HCT116 (cell line): ENCODE results near the gene CCL20. TPM values are rescaled to one million over a fixed set of nuclear protein-coding genes. Genes with fewer than 3 reads are reported as not detected.
"Not testable (repeated sequence)": the region's sequence is repeated elsewhere in the genome, so short reads cannot be mapped to it uniquely, and the experiment has no call there.

Experiments
- ATAC-seq: fragments of 200-7000 bp; cut with Tn5 transposase; 2 replicates; pipeline ENCODE4 v1.9.1; 2020; ENCODE audit warnings: mild to moderate bottlenecking, moderate library complexity
- BruUV-seq: library from RNA; stranded (reverse); fragments of 400-500 nt; replicated peaks from 2 replicates; lab custom pipeline; 2021; lab: Mats Ljungman, UMichigan
- CTCF ChIA-PET: fragments of 300-600 bp; sonication (Branson Sonifier 250); formaldehyde crosslinking; loops from one replicate; lab custom pipeline; 2021; ENCODE audit warnings: antibody characterized with exemption; lab: Charles Lee
- POLR2A ChIA-PET: fragments of 300-600, 350-600 bp; sonication (Branson Sonifier 250); formaldehyde crosslinking; loops from one replicate; lab custom pipeline; 2021; ENCODE audit warnings: antibody characterized with exemption; lab: Charles Lee
- RAD21 ChIA-PET, 2 experiments: fragments of 300-600 bp; sonication (Branson Sonifier 250); formaldehyde crosslinking; loops; one replicate each; lab custom pipeline; 2023; ENCODE audit warnings: low total read pairs in 2 of 2; ENCODE audit not compliant: uncharacterized antibody in 2 of 2, unreplicated experiment in 2 of 2, low non-redundant PET in 1 of 2; lab: Charles Lee
- DNase-seq: peaks from one replicate; pipeline ENCODE4 v3.0.0-alpha.2; 2010; ENCODE audit warnings: low read depth, low spot score
- H2AFZ ChIP-seq: fragments of 200-600 bp; shearing (Covaris generic), sonication (generic); 2 replicates; pipeline ENCODE4 v1.6.1; 2017; ENCODE audit warnings: low read depth, mixed run types, mixed read lengths, antibody characterized with exemption, low read length; ENCODE audit not compliant: poor library complexity, severe bottlenecking
- H3K27ac ChIP-seq: 2 replicates; pipeline ENCODE4 v1.5.1; 2012; ENCODE audit warnings: low read depth, low read length
- H3K27me3 ChIP-seq: fragments of 200-600 bp; sonication (generic); 2 replicates; pipeline ENCODE4 v1.6.1; 2016; ENCODE audit warnings: mixed run types, low read length, mixed read lengths; ENCODE audit not compliant: insufficient read depth
- H3K36me3 ChIP-seq, 2 experiments: fragments of 200-500 bp in 1 of 2; fragments of 200-600 bp in 1 of 2; sonication (Bioruptor generic) in 1 of 2; sonication (generic) in 1 of 2; 2 replicates each; pipeline versions ENCODE4 v1.5.1 to v1.6.1; 2014 to 2016; ENCODE audit warnings: low read length in 2 of 2, inconsistent platforms in 1 of 2, mixed read lengths in 1 of 2, mixed run types in 1 of 2; ENCODE audit not compliant: insufficient read depth in 2 of 2, control insufficient read depth in 1 of 2
- H3K4me1 ChIP-seq, 2 experiments: fragments of 200-600 bp in 1 of 2; sonication (generic) in 1 of 2; 2 replicates each; pipeline versions ENCODE4 v1.5.1 to v1.6.1; 2012 to 2017; ENCODE audit warnings: low read length in 2 of 2, inconsistent platforms in 1 of 2, mild to moderate bottlenecking in 1 of 2, mixed read lengths in 1 of 2, mixed run types in 1 of 2, moderate library complexity in 1 of 2; ENCODE audit not compliant: insufficient read depth in 2 of 2, control insufficient read depth in 1 of 2
- H3K4me2 ChIP-seq: fragments of 200-600 bp; sonication (generic); 2 replicates; pipeline ENCODE4 v1.6.1; 2017; ENCODE audit warnings: mixed run types, low read length, mixed read lengths
- H3K4me3 ChIP-seq, 2 experiments: fragments of 200-600 bp in 1 of 2; sonication (generic) in 1 of 2; replicated peaks in 1 of 2; 2 replicates each; pipeline ENCODE4 v1.5.1; 2011 to 2016; ENCODE audit warnings: low read length in 2 of 2, control low read depth in 1 of 2, low read depth in 1 of 2, mild to moderate bottlenecking in 1 of 2, mixed read lengths in 1 of 2, mixed run types in 1 of 2
- H3K79me2 ChIP-seq: fragments of 200-600 bp; sonication (generic); 2 replicates; pipeline ENCODE4 v1.6.1; 2017; ENCODE audit warnings: mild to moderate bottlenecking, mixed run types, low read length, moderate library complexity, mixed read lengths; ENCODE audit not compliant: insufficient read depth
- H3K9ac ChIP-seq: fragments of 200-600 bp; sonication (generic); 2 replicates; pipeline ENCODE4 v1.6.1; 2016; ENCODE audit warnings: low read length, mixed read lengths
- H3K9me2 ChIP-seq: fragments of 200-600 bp; sonication (generic), shearing (Covaris generic); 2 replicates; pipeline ENCODE4 v1.6.1; 2017; ENCODE audit warnings: mixed run types, mild to moderate bottlenecking, moderate library complexity; ENCODE audit not compliant: insufficient read depth
- H3K9me3 ChIP-seq, 2 experiments: fragments of 200-500 bp in 1 of 2; fragments of 200-600 bp in 1 of 2; sonication (Bioruptor generic) in 1 of 2; sonication (generic) in 1 of 2; 2 replicates each; pipeline ENCODE4 v1.6.1; 2014 to 2017; ENCODE audit warnings: low read length in 2 of 2, mixed read lengths in 2 of 2, inconsistent platforms in 1 of 2, low read depth in 1 of 2, mild to moderate bottlenecking in 1 of 2, mixed run types in 1 of 2, moderate library complexity in 1 of 2; ENCODE audit not compliant: control insufficient read depth in 1 of 2, insufficient read depth in 1 of 2
- H4K20me1 ChIP-seq: fragments of 200-600 bp; sonication (generic), shearing (Covaris generic); 2 replicates; pipeline ENCODE4 v1.6.1; 2017; ENCODE audit warnings: mixed run types, mild to moderate bottlenecking, moderate library complexity; ENCODE audit not compliant: insufficient read depth
- ATF3 ChIP-seq: IDR thresholded peaks from 2 replicates; pipeline ENCODE4 v1.6.1; 2012
- CBX3 ChIP-seq: IDR thresholded peaks from 2 replicates; pipeline ENCODE4 v1.6.1; 2012; ENCODE audit warnings: low read depth
- CEBPB ChIP-seq: IDR thresholded peaks from 2 replicates; pipeline ENCODE4 v1.6.1; 2012; ENCODE audit warnings: low read depth
- EZH2 ChIP-seq: fragments of 200-600 bp; sonication (generic); IDR thresholded peaks from 2 replicates; pipeline ENCODE4 v1.6.1; 2017; ENCODE audit warnings: antibody characterized with exemption, mixed run types
- EZH2phosphoT487 ChIP-seq: fragments of 200-600 bp; IDR thresholded peaks from 2 replicates; pipeline ENCODE4 v1.6.1; 2018; ENCODE audit warnings: antibody characterized with exemption, borderline replicate concordance
- FOSL1 ChIP-seq: IDR thresholded peaks from 2 replicates; pipeline ENCODE4 v1.6.1; 2012; ENCODE audit warnings: low read depth
- MAX ChIP-seq: IDR thresholded peaks from 2 replicates; pipeline ENCODE4 v1.6.1; 2012
- POLR2A ChIP-seq: IDR thresholded peaks from 2 replicates; pipeline ENCODE4 v1.7.0; 2011; ENCODE audit warnings: borderline replicate concordance; ENCODE audit not compliant: insufficient read depth, insufficient read length; ENCODE audit errors: extremely low read depth
- POLR2AphosphoS5 ChIP-seq: IDR thresholded peaks from 2 replicates; pipeline ENCODE4 v1.6.1; 2011; ENCODE audit warnings: mild to moderate bottlenecking, low read depth, low read length, moderate library complexity
- RAD21 ChIP-seq: IDR thresholded peaks from 2 replicates; pipeline ENCODE4 v1.6.1; 2012; ENCODE audit warnings: low read depth, mild to moderate bottlenecking
- SIN3A ChIP-seq: IDR thresholded peaks from 2 replicates; pipeline ENCODE4 v1.6.1; 2012; ENCODE audit warnings: low read depth
- SP1 ChIP-seq: IDR thresholded peaks from 2 replicates; pipeline ENCODE4 v1.6.1; 2012; ENCODE audit warnings: low read depth
- SRF ChIP-seq: IDR thresholded peaks from 2 replicates; pipeline ENCODE4 v1.6.1; 2012; ENCODE audit warnings: low read depth
- YY1 ChIP-seq: IDR thresholded peaks from 2 replicates; pipeline ENCODE4 v1.6.1; 2011; ENCODE audit warnings: low read length, low read depth, moderate library complexity, mild to moderate bottlenecking; ENCODE audit not compliant: insufficient replicate concordance; ENCODE audit errors: extremely low read depth
- ZFX ChIP-seq: fragments of 450-650 bp; IDR thresholded peaks from 2 replicates; pipeline ENCODE4 v1.6.1; 2017
- ZNF274 ChIP-seq: fragments of 200-500 bp; sonication (Bioruptor generic); IDR thresholded peaks from 2 replicates; pipeline ENCODE4 v1.6.1; 2014; ENCODE audit warnings: mild to moderate bottlenecking, low read depth, low read length, inconsistent platforms
- intact Hi-C: fragments of 100-400 bp; cut with micrococcal nuclease; formaldehyde crosslinking; loops from 2 replicates; pipeline ENCODE4 v1.10.0; 2022
- total RNA-seq: library from RNA; stranded (reverse); gene quantifications from one replicate; pipeline ENCODE4 v1.2.1, GENCODE V29; 2021; ENCODE audit not compliant: unreplicated experiment
- TF ChIP-seq, protein P1 (sequence below), 3 experiments: fragments of 200-600 bp in 1 of 3; sonication (generic) in 1 of 3; IDR thresholded peaks in 2 of 3; conservative IDR thresholded peaks in 1 of 3; 2 replicates each; pipeline ENCODE4 v1.5.1; 2012 to 2017; ENCODE audit warnings: low read depth in 2 of 3, low read length in 2 of 3, antibody characterized with exemption in 1 of 3, borderline replicate concordance in 1 of 3, control low read depth in 1 of 3, mild to moderate bottlenecking in 1 of 3, mixed read lengths in 1 of 3, mixed run types in 1 of 3, moderate library complexity in 1 of 3; ENCODE audit not compliant: insufficient read depth in 1 of 3

The CCL20 gene
- total RNA-seq, 1 experiment from 2014 or later = 0.30 TPM

DNA sequence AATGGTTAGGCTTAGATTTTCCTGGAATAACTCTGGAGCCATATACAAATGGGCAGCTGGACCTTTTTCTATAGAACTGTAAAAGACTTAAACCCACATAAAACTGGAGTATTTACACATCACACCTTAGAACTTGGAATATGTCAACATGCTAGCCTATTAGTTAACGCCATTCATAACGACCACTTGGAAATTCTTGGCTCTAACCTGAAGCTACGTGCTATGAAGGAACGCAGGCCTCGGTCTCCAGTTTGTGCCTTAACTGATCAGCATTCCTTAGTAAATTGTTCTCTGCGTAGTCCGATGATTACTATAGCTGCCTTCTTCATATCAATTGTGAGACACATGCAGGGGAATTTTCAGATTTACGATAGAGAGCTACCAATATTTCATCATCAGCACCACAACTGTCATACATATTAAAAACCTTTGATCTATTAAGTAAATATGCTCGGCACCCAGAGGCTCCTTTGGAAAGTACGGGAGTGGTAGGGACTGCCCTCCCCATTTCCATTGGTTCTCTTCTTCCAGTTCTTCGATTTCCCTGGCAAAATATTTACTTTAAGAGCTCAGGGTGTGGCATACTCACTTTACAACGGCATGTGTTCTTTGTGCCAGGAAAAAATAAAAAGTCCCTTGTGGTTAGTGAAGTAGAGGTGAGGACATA, 17.5 kb upstream of the CCL20 start:
- H2AFZ ChIP-seq = peak overlapping the region; percentile 86
- CTCF ChIA-PET = interaction anchor here (1.8 kb wide), 1 partner anchor 22 kb away, joined by 4 read pairs; no protein-coding TSS in a partner anchor
- RAD21 ChIA-PET = no interaction called here
- H3K4me2 ChIP-seq = no peak overlapping the region
- TF ChIP-seq, protein P1, sequence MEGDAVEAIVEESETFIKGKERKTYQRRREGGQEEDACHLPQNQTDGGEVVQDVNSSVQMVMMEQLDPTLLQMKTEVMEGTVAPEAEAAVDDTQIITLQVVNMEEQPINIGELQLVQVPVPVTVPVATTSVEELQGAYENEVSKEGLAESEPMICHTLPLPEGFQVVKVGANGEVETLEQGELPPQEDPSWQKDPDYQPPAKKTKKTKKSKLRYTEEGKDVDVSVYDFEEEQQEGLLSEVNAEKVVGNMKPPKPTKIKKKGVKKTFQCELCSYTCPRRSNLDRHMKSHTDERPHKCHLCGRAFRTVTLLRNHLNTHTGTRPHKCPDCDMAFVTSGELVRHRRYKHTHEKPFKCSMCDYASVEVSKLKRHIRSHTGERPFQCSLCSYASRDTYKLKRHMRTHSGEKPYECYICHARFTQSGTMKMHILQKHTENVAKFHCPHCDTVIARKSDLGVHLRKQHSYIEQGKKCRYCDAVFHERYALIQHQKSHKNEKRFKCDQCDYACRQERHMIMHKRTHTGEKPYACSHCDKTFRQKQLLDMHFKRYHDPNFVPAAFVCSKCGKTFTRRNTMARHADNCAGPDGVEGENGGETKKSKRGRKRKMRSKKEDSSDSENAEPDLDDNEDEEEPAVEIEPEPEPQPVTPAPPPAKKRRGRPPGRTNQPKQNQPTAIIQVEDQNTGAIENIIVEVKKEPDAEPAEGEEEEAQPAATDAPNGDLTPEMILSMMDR (IDR thresholded peaks at IDR 0.05 in 2 of 3, conservative IDR thresholded peaks at IDR 0.05 in 1 of 3; ENCODE audit: borderline replicate concordance in 1 of 3, insufficient read depth in 1 of 3, low read depth in 2 of 3, low read length in 2 of 3) = no peak
- TF ChIP-seq SP1 (no peak), CBX3 (no peak), EZH2 (no peak), POLR2A (no peak), POLR2AphosphoS5 (no peak), ZNF274 (no peak), ZFX (no peak), ATF3 (no peak), SIN3A (no peak), EZH2phosphoT487 (no peak), SRF (no peak), YY1 (no peak), MAX (no peak), FOSL1 (no peak), RAD21 (no peak), CEBPB (no peak)
- intact Hi-C loops = no loop called here
- no TSS peak for BruUV-seq
- no peaks in the 10 kb centered on the region for H3K36me3 ChIP-seq
- no peaks in the 10 kb centered on the region for H3K79me2 ChIP-seq
- no peaks in the 10 kb centered on the region for H3K9me2 ChIP-seq
- POLR2A ChIA-PET = interaction anchor here (0.6 to 1.4 kb wide), 2 partner anchors 8 to 10 kb away, joined by 3 to 4 read pairs; no protein-coding TSS in a partner anchor
- no peak overlapping the region for H3K27ac ChIP-seq
- H3K4me1 ChIP-seq = peaks cover 2 to 4% of the 10 kb centered on the region in 2 experiments; a peak in 1 of 4 replicates
- no peak for DNase-seq
- no peak overlapping the region for H3K4me3 ChIP-seq
- H3K27me3 ChIP-seq = no peaks in the 10 kb centered on the region
- no peaks in the 10 kb centered on the region for H3K9me3 ChIP-seq
- no peak for ATAC-seq
- no peak overlapping the region for H3K9ac ChIP-seq
- no peaks in the 10 kb centered on the region for H4K20me1 ChIP-seq

- POLR2A ChIA-PET = interaction anchor here (1.4 kb wide), 1 partner anchor 8 kb away, joined by 3 read pairs; no protein-coding TSS in a partner anchor
- H3K9me3 ChIP-seq, H3K36me3 ChIP-seq, H3K27me3 ChIP-seq, H3K27ac ChIP-seq, DNase-seq, CTCF ChIA-PET, H3K9me2 ChIP-seq, H3K79me2 ChIP-seq, H3K4me1 ChIP-seq, H3K4me3 ChIP-seq, H4K20me1 ChIP-seq, ATAC-seq, intact Hi-C loops, H3K4me2 ChIP-seq, RAD21 ChIA-PET, BruUV-seq, H3K9ac ChIP-seq: not testable (repeated sequence)
- peak overlapping the region; percentile 86 for H2AFZ ChIP-seq
Observed at GRCh38 chr2:227796768-227797167, 16.9 kb upstream of the CCL20 start.
